SH-SY5Y (cell line): ENCODE measurements around the gene TTBK1.

Experiments
- GATA2 ChIP-seq: IDR thresholded peaks from 2 replicates; pipeline ENCODE4 v1.6.1; 2011; ENCODE audit warnings: mild to moderate bottlenecking, low read depth, low read length
- GATA3 ChIP-seq: IDR thresholded peaks from 2 replicates; pipeline ENCODE4 v1.6.1; 2011; ENCODE audit warnings: low read depth, mild to moderate bottlenecking, low read length, moderate library complexity

DNA sequence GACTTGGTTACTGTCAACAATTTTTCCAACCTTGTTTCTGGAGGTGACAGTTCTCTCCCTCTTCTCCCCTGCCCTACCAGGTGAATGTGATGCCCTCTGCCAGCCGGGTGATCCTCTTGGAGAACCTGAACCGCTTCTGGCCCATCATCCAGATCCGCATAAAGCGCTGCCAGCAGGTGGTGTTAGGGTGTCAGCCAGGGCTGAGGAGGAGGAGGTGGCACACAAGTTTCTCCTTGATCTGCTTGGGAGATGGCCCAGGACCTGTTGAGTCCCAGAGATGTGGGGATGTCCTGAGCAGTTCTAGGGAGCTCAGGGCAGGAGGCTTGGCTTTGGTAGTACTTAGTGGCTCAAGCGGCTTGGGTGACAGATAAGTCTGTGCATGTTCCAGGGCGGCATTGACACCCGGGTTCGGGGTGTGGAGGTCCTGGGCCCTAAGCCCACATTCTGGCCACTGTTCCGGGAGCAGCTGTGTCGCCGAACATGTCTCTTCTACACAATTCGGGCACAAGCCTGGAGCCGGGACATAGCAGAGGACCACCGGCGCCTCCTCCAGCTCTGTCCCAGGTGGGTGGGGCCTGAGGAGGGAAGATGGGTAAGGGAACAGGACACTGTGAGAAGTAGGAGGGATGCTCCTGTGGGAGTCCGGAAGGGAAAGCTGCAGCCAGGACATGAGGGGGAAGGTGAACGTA is 40.1 kb upstream of the TTBK1 start:
- TF ChIP-seq GATA2 (no peak), GATA3 (no peak)
